Fibroblast of skin of left quadriceps (primary cell): Measurements from ENCODE around the gene POLR2L.

Experiments
- DNase-seq, 2 experiments: peaks; one replicate each; pipeline ENCODE4 v3.0.0-alpha.2; 2013; ENCODE audit warnings: low read depth in 2 of 2

The POLR2L gene

DNA sequence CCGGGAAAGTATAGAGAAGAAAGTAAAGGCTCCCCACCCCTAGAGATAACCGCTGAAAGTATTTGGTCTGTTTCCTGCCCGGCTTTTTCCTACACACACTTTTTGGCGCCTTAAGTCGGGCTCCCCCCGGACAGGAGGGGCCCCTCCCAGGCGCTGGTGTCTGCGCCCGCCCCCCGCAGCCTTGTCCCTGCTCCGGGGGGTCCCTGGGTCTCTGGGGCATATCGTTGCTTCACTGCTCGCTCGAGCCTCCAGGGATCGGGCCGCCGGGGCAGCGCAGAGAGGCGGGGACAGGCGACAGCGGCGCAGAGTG lies 15.5 kb downstream of the POLR2L start:
- DNase-seq, result no peak

DNA sequence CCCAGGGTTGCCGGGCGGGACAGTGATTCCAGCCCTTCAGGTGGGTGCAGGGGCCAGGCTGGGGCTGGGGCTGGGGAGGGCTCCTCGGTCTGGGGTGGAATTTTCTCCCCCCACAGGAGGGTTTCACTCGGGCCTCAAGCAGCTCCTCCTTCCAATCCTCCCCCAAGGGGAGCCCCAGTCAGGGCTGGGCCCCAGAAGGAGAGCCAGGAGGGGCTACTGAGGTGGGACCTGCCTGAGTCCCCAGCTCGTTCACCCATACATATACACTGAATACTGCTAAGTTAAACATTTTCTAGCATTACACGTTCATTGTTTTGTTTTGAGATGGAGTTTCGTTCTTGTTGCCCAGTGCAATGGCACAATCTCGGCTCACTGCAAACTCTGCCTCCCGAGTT lies 16.1 kb downstream of the POLR2L start:
- no peak for DNase-seq

- no peak for DNase-seq
These were observed 16.7 kb downstream of the POLR2L start for GRCh38 chr11:825366-826226.

DNA sequence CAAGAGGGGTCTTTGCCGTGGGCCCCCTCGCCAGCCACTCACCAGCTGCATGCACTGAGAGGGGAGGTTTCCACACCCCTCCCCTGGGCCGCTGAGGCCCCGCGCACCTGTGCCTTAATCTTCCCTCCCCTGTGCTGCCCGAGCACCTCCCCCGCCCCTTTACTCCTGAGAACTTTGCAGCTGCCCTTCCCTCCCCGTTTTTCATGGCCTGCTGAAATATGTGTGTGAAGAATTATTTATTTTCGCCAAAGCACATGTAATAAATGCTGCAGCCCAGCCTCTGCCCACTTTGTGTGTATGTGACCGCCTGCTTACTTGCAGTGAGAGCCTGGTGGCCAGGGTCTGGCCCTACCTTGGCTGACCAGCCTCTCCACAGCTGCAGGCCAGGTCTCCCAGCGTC lies 17.4 kb downstream of the POLR2L start:
- DNase-seq, result no peak

DNA sequence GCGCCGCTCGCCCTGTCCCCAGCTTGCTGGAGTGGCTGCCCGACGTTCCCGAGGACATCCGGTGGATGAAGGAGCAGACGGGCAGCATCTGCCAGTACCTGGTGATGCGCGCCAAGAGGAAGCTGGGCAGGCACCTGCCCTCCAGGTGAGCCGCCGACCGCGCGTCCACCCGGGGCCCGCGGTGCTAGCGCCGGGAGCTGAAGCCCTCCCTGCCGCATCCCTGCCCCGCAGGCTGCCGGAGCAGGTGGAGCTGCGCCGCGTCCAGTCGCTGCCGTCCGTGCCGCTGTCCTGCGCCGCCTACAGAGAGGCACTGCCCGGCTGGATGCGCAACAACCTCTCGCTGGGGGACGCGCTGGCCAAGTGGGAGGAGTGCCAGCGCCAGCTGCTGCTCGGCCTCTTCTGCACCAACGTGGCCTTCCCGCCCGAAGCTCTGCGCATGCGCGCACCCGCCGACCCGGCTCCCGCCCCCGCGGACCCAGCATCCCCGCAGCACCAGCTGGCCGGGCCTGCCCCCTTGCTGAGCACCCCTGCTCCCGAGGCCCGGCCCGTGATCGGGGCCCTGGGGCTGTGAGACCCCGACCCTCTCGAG lies 17.9 kb downstream of the POLR2L start:
- DNase-seq, result no peak

DNA sequence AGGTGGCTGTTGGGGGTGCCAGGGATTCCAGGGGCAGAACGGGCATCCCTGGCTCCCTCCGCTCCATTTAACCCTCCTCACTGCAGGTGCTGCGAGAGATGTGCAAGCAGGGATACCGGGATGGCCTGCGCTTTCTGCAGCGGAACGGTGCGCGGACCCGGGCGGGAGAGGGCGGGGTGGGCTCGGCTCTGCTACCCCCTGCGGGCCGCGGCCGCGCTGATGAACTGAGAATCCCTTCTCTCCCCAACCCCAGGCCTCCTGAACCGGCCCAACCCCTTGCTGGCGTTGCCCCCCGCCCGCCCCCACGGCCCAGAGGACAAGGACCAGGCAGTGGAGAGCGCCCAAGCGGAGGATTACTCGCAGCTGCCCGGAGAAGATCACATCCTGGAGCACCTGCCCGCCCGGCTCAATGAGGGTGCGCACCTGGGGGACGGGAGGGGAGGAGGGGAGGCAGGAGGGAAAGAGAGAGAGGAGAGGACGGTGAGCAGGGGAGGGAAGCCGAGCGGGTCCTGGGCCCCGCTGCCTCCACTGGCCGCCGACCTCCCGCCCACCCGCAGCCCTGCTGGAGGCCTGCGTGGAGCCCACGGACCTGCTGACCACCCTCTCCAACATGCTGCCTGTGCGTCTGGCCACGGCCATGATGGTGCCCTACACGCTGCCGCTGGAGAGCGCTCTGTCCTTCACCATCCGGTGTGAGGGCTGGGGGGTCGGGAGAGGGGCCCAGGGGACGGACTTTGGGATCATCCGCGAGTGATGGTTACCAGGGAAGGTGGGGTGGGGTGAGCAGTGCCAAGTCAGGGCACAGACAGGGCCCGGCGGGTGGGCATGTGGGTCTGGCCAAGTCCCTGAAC lies 18.7 kb downstream of the POLR2L start:
- no peak for DNase-seq

GRCh38 chr11:821512-822371 lies 20.6 kb downstream of the POLR2L start:
- no peak for DNase-seq

GRCh38 chr11:820655-821511 lies 21.4 kb downstream of the POLR2L start:
- no peak for DNase-seq

DNA sequence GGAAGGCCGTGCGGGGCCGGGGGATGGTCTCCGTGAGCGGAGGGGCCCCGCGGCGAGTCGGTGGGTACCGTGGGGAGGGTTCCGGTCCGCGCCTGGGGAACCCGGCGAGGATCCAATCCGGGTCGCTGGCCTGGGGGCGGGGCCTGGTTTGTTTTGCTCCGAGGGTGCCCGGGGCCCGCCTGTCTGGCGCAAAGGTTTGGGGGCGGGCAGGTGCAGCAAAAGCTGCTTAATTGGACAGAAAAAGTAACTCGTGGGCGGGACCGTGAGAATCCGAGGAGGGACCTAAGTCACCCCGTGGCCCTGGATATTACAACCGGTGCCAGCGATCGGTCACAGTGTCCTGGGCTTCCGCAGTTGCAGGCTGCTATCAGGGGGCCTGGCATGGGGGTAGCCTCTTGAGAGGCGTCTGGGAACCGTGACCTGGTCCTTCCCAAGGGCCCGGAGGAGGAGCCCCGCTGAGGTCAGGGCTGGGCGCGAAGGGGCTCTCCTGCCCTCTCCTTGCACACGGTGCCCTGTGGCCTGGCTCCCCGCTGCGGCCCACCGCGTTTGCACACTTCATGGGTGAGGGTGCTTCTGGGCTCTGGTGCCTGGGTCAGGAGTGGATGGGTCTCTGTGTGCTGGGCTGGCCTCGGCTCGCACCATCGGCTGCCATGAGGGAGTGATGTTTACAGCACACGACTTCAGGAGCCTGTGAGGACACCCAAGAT lies 22.2 kb downstream of the POLR2L start:
- no peak for DNase-seq

- DNase-seq, result peak; percentile 68 to 71
These were observed 23.0 kb downstream of the POLR2L start for GRCh38 chr11:819129-819931.

DNA sequence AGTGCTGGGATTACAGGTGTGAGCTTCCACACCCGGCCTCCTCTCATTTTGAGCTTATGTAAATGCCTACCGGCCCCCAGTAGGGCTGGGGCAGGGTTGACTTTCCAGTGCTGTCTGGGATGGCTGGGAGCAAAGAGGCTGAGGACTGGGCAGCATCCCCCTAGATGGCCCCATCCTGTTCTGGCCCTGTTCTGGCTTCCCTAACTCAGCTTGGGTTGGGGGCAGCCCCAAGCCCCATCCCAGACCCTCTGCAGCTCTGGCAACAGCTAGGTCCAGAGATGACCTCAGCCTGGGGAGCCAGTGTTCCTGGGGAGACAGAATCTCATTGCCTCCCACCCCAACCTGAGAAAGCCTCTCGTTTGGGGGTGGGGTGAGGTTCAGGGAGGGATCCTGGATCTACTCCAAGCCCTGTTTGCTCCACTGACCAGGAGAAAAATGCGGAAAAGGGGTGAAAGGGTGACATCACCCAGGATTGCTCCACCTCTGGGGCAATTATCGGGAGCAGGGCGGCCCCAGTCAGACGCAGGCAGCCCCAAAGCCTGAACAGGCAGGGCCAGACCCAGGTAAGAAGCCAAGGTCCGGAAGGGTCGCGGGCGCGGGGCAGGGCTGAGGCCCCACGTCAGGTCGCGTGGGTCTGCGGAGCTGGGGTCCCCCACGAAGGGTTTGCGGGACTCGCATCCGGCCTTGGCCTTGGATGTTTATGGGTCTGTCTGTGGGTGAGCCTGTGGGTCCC lies 23.8 kb downstream of the POLR2L start, which contains the start of gene PNPLA2:
Gene PNPLA2, plus strand, starts transcription at position 519 of the 733 bp plus-strand sequence. CDS start 805 bp downstream, outside the sequence.
- DNase-seq, result no peak

GRCh38 chr11:816433-816779 lies 25.9 kb downstream of the POLR2L start:
- no peak for DNase-seq

- no peak for DNase-seq
These were observed 26.5 kb downstream of the POLR2L start for GRCh38 chr11:815675-816432.

DNA sequence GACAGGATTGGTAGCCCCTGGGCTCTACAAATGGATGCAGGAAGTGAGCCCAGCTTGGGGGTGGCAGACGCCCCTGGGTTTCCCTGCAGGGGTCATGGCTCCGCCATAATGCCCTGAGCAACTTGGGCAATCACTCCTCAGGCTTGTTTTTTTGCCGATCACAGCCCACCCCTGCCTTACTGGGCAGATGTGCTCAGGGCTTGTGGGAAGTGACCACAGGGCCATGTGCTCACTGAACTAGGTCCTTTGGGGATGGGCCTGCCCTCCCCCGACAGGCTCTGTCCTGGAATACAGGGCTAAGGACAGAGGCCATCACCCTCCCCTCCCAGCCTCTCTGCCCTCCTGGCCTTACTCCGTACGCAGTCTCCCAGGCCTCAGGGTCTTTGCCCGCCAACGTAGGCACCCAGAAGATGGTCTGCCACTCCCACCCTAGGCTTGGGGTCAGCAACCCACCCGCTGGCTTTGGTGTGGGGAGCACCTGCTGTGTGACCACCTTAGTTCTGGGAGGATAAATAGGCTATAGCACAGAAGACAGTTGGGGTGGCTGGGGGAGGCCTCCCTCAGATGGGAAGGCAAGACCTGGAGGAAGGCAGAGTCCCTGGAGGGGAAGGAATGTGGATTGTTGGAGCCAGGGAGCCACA lies 28.8 kb downstream of the POLR2L start:
- no peak for DNase-seq

- DNase-seq, result no peak
These were observed 29.3 kb downstream of the POLR2L start for GRCh38 chr11:813072-813455.

DNA sequence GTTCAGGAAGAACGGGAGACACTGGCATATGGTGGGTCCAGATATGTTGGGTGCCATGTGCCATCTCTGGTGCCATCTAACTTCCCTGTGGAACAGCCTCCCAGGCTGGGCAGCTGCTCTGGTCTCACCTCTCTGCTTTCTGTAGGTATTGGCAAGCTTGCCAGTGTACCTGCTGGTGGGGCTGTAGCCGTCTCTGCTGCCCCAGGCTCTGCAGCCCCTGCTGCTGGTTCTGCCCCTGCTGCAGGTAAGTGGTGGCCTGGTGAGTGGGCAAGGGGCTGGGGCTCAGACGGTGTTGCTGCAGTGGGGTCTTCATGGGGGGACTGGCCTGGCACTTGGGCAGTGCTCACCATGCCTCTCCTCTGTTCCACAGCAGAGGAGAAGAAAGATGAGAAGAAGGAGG lies 29.9 kb downstream of the POLR2L start:
- DNase-seq, result no peak
